Muscle layer of colon (tissue), 2 donors: ENCODE measurements around the gene DLGAP1.
"Not testable (repeated sequence)": the region's sequence is repeated elsewhere in the genome, so short reads cannot be mapped to it uniquely, and the experiment has no call there.

ENCODE experiments used
- H3K27ac ChIP-seq: one replicate; pipeline ENCODE4 v1.7.0; 2013; ENCODE audit warnings: low read depth, mild to moderate bottlenecking, low read length, moderate library complexity
- H3K27me3 ChIP-seq, 2 donors: one replicate each; pipeline ENCODE4 v1.7.0; 2013; ENCODE audit warnings: low read length in 2 of 2, mild to moderate bottlenecking in 2 of 2; ENCODE audit not compliant: insufficient read depth in 2 of 2, control insufficient read depth in 1 of 2
- H3K36me3 ChIP-seq: one replicate; pipeline ENCODE4 v1.7.0; 2013; ENCODE audit warnings: mild to moderate bottlenecking, low read length; ENCODE audit not compliant: insufficient read depth
- H3K4me1 ChIP-seq: one replicate; pipeline ENCODE4 v1.7.0; 2013; ENCODE audit warnings: mild to moderate bottlenecking, low read length; ENCODE audit not compliant: insufficient read depth
- H3K4me3 ChIP-seq, 2 donors: one replicate each; pipeline ENCODE4 v1.7.0; 2013; ENCODE audit warnings: low read length in 2 of 2, low read depth in 1 of 2, mild to moderate bottlenecking in 1 of 2, moderate library complexity in 1 of 2
- H3K9ac ChIP-seq: one replicate; pipeline ENCODE4 v1.7.0; 2013; ENCODE audit warnings: low read length
- H3K9me3 ChIP-seq: one replicate; pipeline ENCODE4 v1.7.0; 2013; ENCODE audit warnings: mild to moderate bottlenecking, low read length
- donor health status: abdominal sarcoma.
- donor health status: Adenocarcinoma of cecum.

Gene DLGAP1

DNA sequence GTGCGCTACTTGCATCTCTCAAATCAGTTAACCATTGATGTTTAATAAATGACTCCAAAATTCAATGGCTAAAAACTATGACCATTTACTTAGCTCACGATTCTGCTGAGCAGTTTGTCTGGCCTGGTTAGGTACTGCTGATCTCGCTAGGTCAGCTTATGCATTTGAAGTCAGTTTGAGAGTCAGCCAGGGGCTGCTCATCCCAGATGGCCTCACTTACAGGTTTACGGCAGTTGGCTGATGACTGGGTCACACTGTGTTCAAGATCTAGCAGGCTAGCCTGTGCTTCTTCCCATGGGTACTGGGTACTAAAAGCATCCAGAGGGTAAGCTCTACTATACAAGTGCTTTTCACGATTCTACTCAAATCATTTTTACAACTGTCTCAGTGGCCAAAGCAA is 122.1 kb downstream of the DLGAP1 start:
- Histone ChIP-seq H3K9me3 (no peaks in the 10 kb centered on the region), H3K27ac (no peak overlapping the region), H3K4me1 (peaks cover 11% of the 10 kb centered on the region), H3K27me3 (no peaks in the 10 kb centered on the region), H3K9ac (no peak overlapping the region), H3K4me3 (no peak overlapping the region), H3K36me3 (no peaks in the 10 kb centered on the region)

DNA sequence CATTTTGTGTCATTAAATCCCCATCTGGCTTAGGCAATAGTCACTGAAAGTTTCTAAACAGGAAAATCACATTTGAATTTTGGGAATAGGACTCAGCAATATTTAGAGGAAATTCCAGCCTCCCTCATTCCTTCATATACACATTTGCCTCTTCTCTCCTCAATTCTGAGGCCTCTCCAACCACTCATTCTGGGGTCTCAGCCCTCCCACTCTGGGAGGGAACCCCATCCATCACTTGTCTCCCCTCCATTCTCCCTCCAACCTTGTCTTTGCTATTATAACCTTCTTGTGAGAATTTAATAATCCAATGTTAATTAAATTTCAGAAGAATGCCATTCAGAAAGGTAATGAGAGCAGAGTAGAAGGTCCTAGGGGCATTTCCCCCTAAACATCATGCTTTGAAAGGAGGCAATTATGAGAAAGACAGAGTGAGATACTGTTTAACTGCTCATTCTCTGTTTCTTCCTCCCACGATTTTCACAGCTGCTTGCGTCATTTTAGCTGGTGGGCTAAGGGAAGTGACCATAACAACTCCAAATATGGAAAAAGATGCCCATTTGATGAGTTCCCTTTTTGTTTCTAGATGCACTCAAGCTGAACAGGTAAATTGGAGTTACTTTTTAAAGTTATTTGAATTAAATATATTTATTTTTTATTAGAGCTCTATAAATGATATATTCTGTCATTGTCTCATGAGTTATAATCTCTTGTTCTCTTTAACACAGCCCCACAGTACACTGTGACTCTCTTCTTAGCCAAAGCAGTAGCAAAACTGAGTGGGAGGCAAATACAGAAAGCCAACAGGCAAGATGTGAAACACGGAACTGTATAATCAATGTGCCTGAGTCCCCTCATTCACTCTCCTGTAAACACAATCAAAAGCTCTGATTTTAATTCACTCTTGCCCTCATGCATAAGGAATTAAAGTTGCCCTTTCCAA is 135.1 kb downstream of the DLGAP1 start:
- Histone ChIP-seq H3K27me3 (no peaks in the 10 kb centered on the region), H3K4me1 (no peaks in the 10 kb centered on the region), H3K9ac (no peak overlapping the region), H3K9me3 (no peaks in the 10 kb centered on the region), H3K4me3 (no peak overlapping the region), H3K36me3 (no peaks in the 10 kb centered on the region), H3K27ac (no peak overlapping the region)

DNA sequence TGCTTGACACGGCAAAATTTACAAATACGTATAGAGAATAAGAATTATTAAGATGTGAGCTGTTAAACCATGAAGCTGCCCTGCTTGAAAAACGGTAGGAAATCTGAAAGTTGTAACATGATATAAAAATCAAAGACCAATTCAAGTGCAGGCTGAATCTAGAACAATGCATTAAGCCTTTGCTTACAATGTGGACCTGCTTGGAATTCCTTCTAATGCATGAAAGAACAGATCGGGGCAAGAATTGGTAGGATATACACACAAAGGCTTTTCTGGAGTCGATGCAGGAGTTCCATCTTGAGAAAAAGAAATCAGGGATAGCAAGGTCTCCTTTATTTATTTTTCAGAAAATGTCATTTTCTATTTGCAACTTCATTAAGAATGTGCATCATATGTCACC is 136.8 kb downstream of the DLGAP1 start:
- Histone ChIP-seq H3K9me3 (no peaks in the 10 kb centered on the region), H3K36me3 (no peaks in the 10 kb centered on the region), H3K4me1 (no peaks in the 10 kb centered on the region), H3K4me3 (no peak overlapping the region), H3K27ac (no peak overlapping the region), H3K9ac (no peak overlapping the region), H3K27me3 (no peaks in the 10 kb centered on the region)

DNA sequence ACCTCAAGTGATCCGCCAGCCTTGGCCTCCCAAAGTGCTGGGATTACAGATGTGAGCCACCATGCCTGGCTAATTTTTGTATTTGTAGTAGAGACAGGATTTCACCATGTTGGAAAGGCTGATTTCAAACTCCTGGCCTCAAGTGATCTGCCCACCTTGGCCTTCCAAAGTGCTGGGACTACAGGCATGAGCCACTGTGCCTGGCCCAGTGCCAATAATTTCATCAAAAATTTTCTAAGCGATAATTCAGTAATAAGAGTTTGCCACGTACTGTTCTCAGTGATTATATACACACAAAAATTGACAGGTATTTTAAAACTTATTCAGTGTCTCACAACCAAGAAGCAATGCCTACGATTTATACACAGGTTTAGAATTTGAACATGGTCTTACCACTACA is 143.2 kb downstream of the DLGAP1 start:
- H3K36me3 ChIP-seq, H3K4me1 ChIP-seq, H3K9me3 ChIP-seq, H3K9ac ChIP-seq, H3K4me3 ChIP-seq, H3K27me3 ChIP-seq, H3K27ac ChIP-seq: not testable (repeated sequence)

DNA sequence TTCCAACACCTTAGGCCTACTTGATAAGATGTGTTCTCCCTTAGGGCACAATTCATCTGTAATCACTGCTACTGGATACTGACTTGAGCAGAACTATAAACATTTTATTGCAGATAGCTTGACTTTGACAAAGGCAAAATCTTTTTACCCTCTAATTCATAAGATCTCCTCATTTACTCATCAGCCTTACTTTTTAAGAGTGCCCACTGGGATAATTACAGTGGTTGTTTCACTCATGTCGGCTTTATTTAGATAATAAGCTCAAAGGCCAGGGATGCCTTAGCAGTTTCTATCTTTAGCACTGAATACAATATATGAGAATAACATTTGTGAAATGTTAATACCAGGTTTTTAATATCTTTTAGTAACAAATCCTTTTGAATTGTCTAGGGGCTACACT is 144.0 kb downstream of the DLGAP1 start:
- no peak overlapping the region for H3K4me3 ChIP-seq
- no peak overlapping the region for H3K9ac ChIP-seq
- no peaks in the 10 kb centered on the region for H3K36me3 ChIP-seq
- no peak overlapping the region for H3K27ac ChIP-seq
- H3K27me3 ChIP-seq = no peaks in the 10 kb centered on the region
- no peaks in the 10 kb centered on the region for H3K4me1 ChIP-seq
- H3K9me3 ChIP-seq = no peaks in the 10 kb centered on the region

DNA sequence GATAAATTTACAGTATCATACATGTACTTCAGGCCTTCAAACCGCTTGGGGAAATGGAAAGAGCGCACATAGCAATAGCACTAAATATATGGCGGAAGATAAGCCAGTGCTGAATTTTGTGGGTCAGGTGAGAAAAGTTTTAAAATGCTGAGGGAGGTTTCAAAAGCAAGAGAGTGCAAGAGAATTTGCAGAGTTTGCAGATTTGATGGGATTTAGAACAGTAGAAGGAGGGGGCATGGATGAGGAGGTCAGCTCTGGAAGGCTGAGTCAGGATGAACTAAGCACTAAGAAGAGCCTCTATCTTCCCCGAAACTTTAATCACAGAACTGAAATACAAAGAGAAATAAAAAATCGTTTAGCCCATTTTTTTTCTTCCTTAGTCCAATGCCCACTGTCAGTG is 145.9 kb downstream of the DLGAP1 start:
- Histone ChIP-seq H3K27ac (no peak overlapping the region), H3K4me3 (no peak overlapping the region), H3K27me3 (no peaks in the 10 kb centered on the region), H3K9ac (no peak overlapping the region), H3K36me3 (no peaks in the 10 kb centered on the region), H3K4me1 (no peaks in the 10 kb centered on the region), H3K9me3 (no peaks in the 10 kb centered on the region)

DNA sequence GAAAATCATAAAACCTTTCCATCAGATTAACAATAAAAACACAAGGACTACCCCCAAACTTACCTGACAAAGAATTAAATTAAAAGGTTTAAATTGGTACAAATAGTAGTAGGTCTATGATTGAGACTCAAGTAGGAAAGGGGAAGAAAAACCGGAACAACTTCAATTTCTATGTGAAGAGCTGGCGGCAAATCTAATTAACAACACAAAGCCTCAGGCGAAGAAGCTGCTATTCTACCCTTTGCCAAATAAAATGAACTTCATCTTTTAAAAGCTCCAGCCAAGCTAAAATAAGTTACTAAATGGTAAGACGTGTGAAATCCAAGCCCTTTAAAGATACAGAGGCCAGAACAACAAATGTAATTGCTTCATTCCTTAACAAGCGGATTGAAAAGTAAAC is 146.5 kb downstream of the DLGAP1 start:
- Histone ChIP-seq H3K27ac (no peak overlapping the region), H3K4me1 (no peaks in the 10 kb centered on the region), H3K27me3 (no peaks in the 10 kb centered on the region), H3K9me3 (no peaks in the 10 kb centered on the region), H3K36me3 (no peaks in the 10 kb centered on the region), H3K9ac (no peak overlapping the region), H3K4me3 (no peak overlapping the region)

DNA sequence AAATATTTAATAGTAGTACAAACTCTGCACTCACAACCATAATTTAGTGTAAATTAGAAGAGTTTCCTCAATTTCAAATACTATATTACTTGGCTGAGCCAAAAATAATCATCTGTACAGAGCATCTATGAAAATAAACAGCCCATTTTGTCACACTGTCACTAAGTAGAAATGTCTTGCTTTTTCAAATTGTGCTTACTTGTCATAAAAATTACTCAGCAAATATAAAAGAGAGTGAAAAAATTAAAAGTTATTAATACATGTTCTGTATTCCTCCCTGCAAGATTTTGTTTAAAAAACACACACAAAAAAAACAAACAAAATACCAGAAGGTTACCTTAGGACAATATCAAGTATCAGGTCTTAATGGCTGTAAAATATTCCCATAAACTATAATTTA is 155.7 kb downstream of the DLGAP1 start:
- Histone ChIP-seq H3K4me1 (no peaks in the 10 kb centered on the region), H3K9ac (no peak overlapping the region), H3K27me3 (no peaks in the 10 kb centered on the region), H3K36me3 (no peaks in the 10 kb centered on the region), H3K4me3 (no peak overlapping the region), H3K27ac (no peak overlapping the region), H3K9me3 (no peaks in the 10 kb centered on the region)

DNA sequence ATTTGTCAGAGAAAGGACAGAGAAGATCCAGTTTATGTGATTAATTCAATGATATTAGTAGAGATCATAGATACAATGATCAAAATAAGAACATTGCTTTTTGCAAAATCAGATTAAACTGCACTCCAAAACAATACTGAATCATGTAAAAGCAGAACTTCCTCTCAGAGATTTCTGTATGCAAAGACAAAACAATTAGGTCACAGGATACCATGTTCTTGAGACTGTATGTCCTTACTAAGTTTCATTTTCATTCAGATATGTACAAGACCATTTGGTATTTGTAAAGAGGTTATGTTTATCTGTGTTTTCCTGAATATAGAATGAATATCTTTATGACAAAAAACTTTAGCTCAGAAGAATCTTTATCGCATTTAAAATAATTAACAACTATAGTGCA is 161.8 kb downstream of the DLGAP1 start:
- no peak overlapping the region for H3K9ac ChIP-seq
- H3K9me3 ChIP-seq = no peaks in the 10 kb centered on the region
- H3K27ac ChIP-seq = no peak overlapping the region
- H3K36me3 ChIP-seq = no peaks in the 10 kb centered on the region
- H3K4me1 ChIP-seq = no peaks in the 10 kb centered on the region
- no peak overlapping the region for H3K4me3 ChIP-seq
- no peaks in the 10 kb centered on the region for H3K27me3 ChIP-seq

DNA sequence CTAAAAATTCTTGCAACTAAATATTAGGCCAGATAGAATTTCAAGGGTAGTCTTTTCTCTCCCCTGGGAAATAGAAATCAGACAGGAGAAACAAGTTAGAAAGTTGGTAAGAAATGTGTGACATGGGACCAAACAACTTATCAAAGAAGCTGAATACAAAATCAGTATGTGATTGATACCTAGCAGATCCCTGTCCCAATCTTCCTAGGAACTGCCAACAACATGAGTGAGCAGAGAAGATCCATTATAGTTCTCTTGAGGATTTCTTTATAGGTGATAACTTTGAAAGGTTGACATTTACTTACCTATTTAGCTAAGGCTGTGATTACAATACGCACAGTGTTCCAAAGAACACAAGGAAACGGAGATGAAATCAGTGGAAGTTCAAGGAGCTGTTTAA is 162.4 kb downstream of the DLGAP1 start:
- Histone ChIP-seq H3K9ac (no peak overlapping the region), H3K27me3 (no peaks in the 10 kb centered on the region), H3K36me3 (no peaks in the 10 kb centered on the region), H3K4me3 (no peak overlapping the region), H3K4me1 (no peaks in the 10 kb centered on the region), H3K27ac (no peak overlapping the region), H3K9me3 (no peaks in the 10 kb centered on the region)

DNA sequence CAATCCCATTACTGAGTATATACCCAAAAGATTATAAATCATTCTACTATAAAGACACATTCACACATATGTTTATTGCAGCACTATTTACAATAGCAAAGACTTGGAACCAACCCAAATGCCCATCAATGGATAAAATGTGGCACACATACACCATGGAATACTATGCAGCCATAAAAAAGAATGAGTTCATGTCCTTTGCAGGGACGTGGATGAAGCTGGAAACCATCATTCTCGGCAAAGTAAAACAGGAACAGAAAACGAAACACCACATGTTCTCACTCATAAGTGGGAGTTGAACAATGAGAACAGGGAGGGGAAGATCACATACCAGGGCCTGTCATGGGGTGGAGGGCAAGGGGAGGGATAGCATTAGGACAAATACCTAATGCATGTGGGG is 167.8 kb downstream of the DLGAP1 start:
- not testable (repeated sequence) for H3K27ac ChIP-seq, H3K4me1 ChIP-seq, H3K4me3 ChIP-seq, H3K27me3 ChIP-seq, H3K9me3 ChIP-seq, H3K9ac ChIP-seq, H3K36me3 ChIP-seq

DNA sequence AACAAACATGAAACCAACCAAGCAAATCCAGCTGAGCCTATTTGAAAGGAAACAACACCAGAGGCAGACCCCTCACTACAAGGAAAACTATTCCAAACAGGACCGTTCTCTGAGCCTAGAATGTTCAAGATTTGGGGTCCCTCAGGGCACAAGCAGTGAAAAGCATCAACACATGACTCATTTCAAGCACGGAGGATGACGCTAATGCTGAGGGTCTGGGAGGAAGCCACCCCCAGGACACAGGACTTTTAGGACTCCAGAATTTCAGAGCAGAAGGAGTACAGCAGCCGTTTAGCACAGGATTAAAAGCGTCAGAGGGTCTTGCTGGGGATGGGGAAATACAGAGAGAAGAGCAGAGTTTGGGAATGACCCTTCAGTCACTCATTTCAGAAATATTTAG is 168.9 kb downstream of the DLGAP1 start:
- Histone ChIP-seq H3K9me3 (no peaks in the 10 kb centered on the region), H3K9ac (no peak overlapping the region), H3K4me1 (no peaks in the 10 kb centered on the region), H3K27me3 (no peaks in the 10 kb centered on the region), H3K4me3 (no peak overlapping the region), H3K27ac (no peak overlapping the region), H3K36me3 (no peaks in the 10 kb centered on the region)
